Measurements from ENCODE around the gene TMEM250.

The TMEM250 gene

DNA sequence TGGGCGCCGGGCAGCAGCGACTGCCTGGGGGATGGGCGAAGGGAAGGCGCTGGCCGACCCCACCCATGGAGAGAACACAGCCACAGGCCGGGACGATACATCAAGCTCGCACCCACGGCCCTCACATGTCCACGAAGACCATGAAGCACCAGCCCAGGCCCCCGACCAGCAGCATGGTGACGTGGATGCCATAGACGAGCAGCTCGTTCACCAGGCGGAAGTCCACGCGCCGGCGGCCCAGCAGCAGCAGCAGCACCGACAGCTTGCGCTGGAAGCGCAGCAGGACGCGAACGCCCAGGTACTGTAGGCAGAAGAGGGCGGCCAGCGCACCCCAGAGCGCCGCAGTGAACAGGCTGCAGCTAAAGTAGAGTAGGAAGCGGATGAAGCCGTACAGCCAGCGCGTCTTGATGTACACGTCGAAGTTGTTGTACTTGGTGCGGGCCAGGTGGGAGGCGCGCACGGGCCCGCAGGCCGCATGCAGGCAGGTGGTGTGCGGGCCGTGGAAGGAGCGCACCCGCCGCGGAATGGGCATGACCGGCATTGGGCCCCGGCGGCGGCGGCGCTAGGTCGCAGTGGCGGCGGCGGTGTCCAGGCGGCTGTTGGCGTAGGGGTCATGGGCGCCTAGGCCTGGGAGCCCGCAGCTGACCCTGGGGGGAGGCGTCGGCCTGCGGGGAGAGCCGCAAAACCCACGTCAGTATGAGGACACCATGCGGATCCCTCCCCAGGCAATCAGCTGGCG is 2.1 kb downstream of the TMEM250 start:
- TF ChIP-seq, protein P1, sequence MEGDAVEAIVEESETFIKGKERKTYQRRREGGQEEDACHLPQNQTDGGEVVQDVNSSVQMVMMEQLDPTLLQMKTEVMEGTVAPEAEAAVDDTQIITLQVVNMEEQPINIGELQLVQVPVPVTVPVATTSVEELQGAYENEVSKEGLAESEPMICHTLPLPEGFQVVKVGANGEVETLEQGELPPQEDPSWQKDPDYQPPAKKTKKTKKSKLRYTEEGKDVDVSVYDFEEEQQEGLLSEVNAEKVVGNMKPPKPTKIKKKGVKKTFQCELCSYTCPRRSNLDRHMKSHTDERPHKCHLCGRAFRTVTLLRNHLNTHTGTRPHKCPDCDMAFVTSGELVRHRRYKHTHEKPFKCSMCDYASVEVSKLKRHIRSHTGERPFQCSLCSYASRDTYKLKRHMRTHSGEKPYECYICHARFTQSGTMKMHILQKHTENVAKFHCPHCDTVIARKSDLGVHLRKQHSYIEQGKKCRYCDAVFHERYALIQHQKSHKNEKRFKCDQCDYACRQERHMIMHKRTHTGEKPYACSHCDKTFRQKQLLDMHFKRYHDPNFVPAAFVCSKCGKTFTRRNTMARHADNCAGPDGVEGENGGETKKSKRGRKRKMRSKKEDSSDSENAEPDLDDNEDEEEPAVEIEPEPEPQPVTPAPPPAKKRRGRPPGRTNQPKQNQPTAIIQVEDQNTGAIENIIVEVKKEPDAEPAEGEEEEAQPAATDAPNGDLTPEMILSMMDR (IDR thresholded peaks at IDR 0.05), result no peak

DNA sequence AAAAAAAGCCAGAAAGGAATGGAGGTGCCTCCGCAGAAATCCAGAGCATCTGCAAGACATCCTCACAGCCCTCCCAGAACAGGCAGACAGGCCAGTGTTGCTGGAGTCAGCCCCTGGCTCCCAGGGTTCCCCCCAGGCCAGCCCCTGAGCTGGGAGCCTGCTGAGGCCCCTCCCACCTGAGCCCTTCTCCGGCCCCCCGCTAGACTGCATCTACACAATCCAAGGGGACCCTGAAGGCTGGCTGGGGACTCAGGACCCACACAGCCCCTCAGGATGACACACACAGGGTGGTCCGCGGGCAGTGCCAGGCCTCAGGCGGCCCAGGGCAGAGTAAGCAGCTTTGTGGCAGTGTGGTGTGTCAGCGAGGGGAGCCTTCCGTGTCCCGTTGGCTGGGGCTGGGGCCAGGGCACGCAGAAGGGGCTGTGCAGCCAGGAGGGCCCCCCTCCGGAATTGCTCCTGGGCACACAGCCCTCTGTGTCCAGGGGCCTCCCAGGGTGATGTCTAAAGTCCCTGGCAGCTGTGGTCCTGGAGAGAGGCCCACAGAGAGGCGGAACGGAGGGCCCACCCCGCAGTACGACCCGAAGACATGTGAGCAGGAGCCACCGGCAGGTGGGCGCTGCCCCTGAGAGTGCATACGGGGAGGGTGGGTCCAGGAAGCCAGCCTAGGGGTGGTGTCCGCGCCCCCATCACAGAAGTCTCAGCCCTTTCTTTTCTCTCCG is 2.9 kb downstream of the TMEM250 start:
- TF ChIP-seq, protein P1 (IDR thresholded peaks at IDR 0.05), result no peak

DNA sequence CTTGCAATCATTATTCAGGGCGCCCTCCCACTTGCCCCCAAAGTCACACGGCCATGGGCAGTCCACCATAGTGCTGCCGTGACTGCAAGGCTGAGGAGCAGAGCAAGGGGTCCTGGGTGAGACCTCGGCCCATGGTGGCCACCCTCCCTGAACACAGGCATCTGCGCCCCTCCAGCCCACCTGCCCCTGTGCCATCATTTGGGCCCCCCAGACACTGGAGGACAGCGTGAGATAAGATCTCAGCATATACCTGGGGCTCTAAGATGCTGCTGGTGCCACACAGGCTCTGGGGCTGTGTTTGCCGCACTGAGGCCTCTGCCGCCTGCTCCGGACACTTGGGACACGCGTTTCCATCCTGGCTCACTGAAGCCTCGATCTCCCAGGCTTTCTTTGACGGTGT is 3.5 kb downstream of the TMEM250 start:
- TF ChIP-seq, protein P1 (IDR thresholded peaks at IDR 0.05), result no peak

DNA sequence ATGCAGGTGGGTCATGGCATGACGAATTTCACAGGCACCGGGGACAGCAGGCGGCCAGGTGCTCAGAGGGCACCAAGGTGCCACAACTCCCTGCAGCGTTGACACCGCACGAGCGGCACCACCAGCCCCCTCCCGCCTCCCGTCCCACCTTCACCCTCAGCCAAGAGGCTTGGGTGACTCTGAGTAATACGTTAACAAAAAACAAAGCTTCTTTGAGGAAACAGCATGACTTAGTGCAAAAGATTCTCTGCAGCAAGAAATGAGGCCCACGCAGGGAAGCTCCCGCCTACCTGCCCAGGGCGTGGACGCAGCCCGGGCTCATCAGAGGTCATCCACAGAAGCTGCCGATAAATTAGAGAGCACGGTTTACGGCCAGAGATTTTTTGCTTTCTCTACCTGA is 4.1 kb downstream of the TMEM250 start:
- TF ChIP-seq, protein P1 (IDR thresholded peaks at IDR 0.05), result no peak

DNA sequence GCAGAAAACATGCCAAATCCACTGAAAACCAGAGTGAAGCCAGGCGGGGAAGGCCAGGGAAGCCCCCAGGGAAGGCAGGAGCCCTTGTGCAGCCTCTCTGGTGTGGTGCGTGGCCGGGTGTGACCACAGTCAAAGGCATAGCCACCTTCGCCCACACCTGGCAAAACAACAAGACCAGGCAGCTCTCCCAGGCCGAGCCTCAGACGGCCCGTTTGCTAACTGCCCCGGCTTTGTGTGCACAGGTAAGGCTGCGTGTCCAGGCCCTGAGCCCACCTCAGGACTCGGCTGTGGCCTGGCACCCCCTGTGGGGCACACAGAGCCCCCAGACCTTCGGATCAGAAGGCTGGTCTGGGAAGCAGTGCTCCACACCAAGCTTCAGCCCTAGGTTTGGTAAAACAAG is 6.1 kb downstream of the TMEM250 start:
- TF ChIP-seq, protein P1 (IDR thresholded peaks at IDR 0.05), result no peak

DNA sequence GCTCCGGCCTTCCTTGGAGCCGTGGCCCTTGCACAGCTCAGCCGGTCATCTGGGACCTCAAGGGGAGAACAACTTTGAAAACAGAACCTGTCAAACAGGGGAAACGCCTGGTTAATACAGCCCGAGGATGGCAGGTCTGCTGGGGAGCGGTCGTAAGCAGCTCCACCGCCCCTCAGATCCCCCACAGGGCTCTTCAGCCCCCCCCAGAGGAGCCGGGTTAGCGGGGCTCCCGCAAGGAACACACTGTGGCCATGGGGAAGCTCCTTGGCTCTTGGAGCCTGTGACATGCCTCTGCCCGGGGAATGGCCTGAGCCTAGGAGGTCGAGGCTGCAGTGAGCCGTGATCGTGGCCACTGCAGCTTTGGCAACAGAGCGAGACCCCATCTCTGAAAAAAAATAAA is 6.8 kb downstream of the TMEM250 start:
- TF ChIP-seq, protein P1 (IDR thresholded peaks at IDR 0.05), result no peak

DNA sequence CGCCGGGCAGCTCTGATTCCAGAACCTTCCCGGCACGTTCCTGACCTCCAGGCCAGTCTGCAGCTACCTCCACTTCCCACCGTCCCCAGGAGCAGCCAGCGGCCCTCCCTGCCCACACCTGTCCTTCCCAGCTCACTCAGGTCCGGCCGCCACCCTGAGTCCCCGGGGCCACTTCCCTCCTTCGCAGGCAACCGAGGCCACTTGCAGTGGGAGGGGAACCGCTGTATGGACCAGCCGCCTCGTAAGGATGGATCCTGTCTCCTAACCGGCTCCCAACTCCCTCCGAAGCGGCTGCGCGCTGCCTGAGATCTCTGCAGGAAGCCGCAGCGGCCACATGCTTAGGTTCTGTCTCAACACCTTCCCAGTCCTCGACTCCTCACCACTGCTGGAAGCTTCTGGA is 7.5 kb downstream of the TMEM250 start:
- TF ChIP-seq, protein P1 (IDR thresholded peaks at IDR 0.05), result no peak

Data from LNCAP (cell line).